Fibroblast of lung (primary cell): ENCODE measurements around the gene C2orf76. TPM values are rescaled to one million over a fixed set of nuclear protein-coding genes. Genes with fewer than 3 reads are reported as not detected.

Experiments used
- DNase-seq, 2 donors: peaks; one replicate each; pipeline versions ENCODE4 v3.0.0 to v3.0.0-alpha.2; 2010; ENCODE audit warnings: low read depth in 2 of 2
- H2AFZ ChIP-seq: 2 replicates; pipeline ENCODE4 v1.5.1; 2012; ENCODE audit warnings: low read length, control low read depth, inconsistent platforms
- H3K27ac ChIP-seq: 2 replicates; pipeline ENCODE4 v1.5.1; 2011; ENCODE audit warnings: low read length, control low read depth; ENCODE audit not compliant: insufficient read depth
- H3K27me3 ChIP-seq: 2 replicates; pipeline ENCODE4 v1.5.1; 2011; ENCODE audit warnings: mild to moderate bottlenecking, low read length; ENCODE audit not compliant: control insufficient read depth, insufficient read depth
- H3K36me3 ChIP-seq: 2 replicates; pipeline ENCODE4 v1.5.1; 2011; ENCODE audit warnings: low read length; ENCODE audit not compliant: control insufficient read depth, insufficient read depth
- H3K4me1 ChIP-seq: 2 replicates; pipeline ENCODE4 v1.5.1; 2011; ENCODE audit warnings: low read length; ENCODE audit not compliant: control insufficient read depth, insufficient read depth; ENCODE audit errors: extremely low read depth
- H3K4me2 ChIP-seq: 2 replicates; pipeline ENCODE4 v1.5.1; 2011; ENCODE audit warnings: low read length, control low read depth; ENCODE audit not compliant: insufficient read depth; ENCODE audit errors: extremely low read depth
- H3K4me3 ChIP-seq, 4 experiments: fragments of 200-600 bp in 1 of 4; sonication (generic) in 1 of 4; replicated peaks in 1 of 4; 2 replicates each; pipeline ENCODE4 v1.5.1; 2011 to 2016; ENCODE audit warnings: low read length in 4 of 4, low read depth in 3 of 4, mild to moderate bottlenecking in 3 of 4, control low read depth in 2 of 4, inconsistent platforms in 1 of 4, mixed read lengths in 1 of 4; ENCODE audit not compliant: insufficient read depth in 1 of 4; ENCODE audit errors: control extremely low read depth in 1 of 4
- H3K79me2 ChIP-seq: 2 replicates; pipeline ENCODE4 v1.5.1; 2012; ENCODE audit warnings: mild to moderate bottlenecking, low read length, inconsistent platforms; ENCODE audit not compliant: control insufficient read depth, insufficient read depth
- H3K9ac ChIP-seq: 2 replicates; pipeline ENCODE4 v1.5.1; 2011; ENCODE audit warnings: mild to moderate bottlenecking, low read length, control low read depth; ENCODE audit not compliant: insufficient read depth
- H3K9me3 ChIP-seq: 2 replicates; pipeline ENCODE4 v1.5.1; 2012; ENCODE audit warnings: low read depth, low read length; ENCODE audit not compliant: control insufficient read depth, insufficient read depth
- H4K20me1 ChIP-seq: 2 replicates; pipeline ENCODE4 v1.5.1; 2011; ENCODE audit warnings: low read length; ENCODE audit not compliant: control insufficient read depth, insufficient read depth; ENCODE audit errors: extremely low read depth
- EZH2 ChIP-seq: IDR thresholded peaks from 2 replicates; pipeline ENCODE4 v1.5.1; 2012; ENCODE audit warnings: low read length, control low read depth, mild to moderate bottlenecking; ENCODE audit errors: missing control alignments
- polyA plus RNA-seq, 2 donors: library from polyadenylated mRNA; depleted of rRNA in 1 of 2; stranded (reverse) in 1 of 2; unstranded in 1 of 2; fragments of >200 nt; gene quantifications; 2 replicates each; pipeline ENCODE4 v1.2.1, GENCODE V29; 2011 to 2012; ENCODE audit warnings: missing spikeins in 1 of 2
- total RNA-seq: library from RNA; depleted of rRNA; stranded (reverse); fragments of >200 nt; gene quantifications from 2 replicates; pipeline ENCODE4 v1.2.1, GENCODE V29; 2014
- TF ChIP-seq, protein P1 (sequence below), 2 donors: IDR thresholded peaks in 1 of 2; conservative IDR thresholded peaks in 1 of 2; 1 replicate in 1 of 2; 2 replicates in 1 of 2; pipeline ENCODE4 v1.5.1; 2011 to 2012; ENCODE audit warnings: low read length in 2 of 2, control low read depth in 1 of 2, inconsistent platforms in 1 of 2, low read depth in 1 of 2, mild to moderate bottlenecking in 1 of 2

Gene C2orf76
- total and polyA plus RNA-seq, 2 donors (not counting 1 experiment from before 2014, with no cell fraction given), result 14.6 to 17.8 TPM

DNA sequence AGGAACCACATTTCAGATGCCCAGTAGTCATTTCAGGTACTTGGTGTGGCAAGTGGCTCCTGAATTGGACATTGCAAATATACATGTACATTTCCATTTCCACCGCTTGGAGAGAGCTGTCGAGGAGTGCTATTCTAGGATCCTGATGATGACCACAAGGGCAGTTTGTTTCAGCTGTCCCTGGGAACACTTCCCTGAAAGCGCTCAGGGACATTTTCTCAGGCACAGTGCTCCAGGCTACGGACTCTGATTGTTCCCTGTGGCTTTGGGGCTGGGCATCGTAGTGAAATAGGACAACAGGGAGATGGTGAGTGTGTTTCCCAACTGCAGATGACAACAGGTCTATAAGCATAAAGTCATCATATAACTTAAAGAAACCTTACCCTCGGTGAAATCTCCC, 3.2 kb upstream of the C2orf76 start:
- Histone ChIP-seq H3K36me3 (peaks cover 34% of the 10 kb centered on the region), H3K9ac (no peak overlapping the region), H4K20me1 (no peaks in the 10 kb centered on the region), H3K79me2 (peaks cover 32% of the 10 kb centered on the region), H3K9me3 (no peaks in the 10 kb centered on the region), H3K27me3 (no peaks in the 10 kb centered on the region), H3K4me2 (no peak overlapping the region), H3K4me3 (no peak overlapping the region), H2AFZ (no peak overlapping the region), H3K4me1 (peaks cover 7% of the 10 kb centered on the region), H3K27ac (no peak overlapping the region)
- TF ChIP-seq EZH2, result no peak
- TF ChIP-seq, protein P1, sequence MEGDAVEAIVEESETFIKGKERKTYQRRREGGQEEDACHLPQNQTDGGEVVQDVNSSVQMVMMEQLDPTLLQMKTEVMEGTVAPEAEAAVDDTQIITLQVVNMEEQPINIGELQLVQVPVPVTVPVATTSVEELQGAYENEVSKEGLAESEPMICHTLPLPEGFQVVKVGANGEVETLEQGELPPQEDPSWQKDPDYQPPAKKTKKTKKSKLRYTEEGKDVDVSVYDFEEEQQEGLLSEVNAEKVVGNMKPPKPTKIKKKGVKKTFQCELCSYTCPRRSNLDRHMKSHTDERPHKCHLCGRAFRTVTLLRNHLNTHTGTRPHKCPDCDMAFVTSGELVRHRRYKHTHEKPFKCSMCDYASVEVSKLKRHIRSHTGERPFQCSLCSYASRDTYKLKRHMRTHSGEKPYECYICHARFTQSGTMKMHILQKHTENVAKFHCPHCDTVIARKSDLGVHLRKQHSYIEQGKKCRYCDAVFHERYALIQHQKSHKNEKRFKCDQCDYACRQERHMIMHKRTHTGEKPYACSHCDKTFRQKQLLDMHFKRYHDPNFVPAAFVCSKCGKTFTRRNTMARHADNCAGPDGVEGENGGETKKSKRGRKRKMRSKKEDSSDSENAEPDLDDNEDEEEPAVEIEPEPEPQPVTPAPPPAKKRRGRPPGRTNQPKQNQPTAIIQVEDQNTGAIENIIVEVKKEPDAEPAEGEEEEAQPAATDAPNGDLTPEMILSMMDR (conservative IDR thresholded peaks at IDR 0.05 in 1 of 2, IDR thresholded peaks at IDR 0.05 in 1 of 2; ENCODE audit: low read depth in 1 of 2, low read length in 2 of 2), result no peak
- no peak for DNase-seq

DNA sequence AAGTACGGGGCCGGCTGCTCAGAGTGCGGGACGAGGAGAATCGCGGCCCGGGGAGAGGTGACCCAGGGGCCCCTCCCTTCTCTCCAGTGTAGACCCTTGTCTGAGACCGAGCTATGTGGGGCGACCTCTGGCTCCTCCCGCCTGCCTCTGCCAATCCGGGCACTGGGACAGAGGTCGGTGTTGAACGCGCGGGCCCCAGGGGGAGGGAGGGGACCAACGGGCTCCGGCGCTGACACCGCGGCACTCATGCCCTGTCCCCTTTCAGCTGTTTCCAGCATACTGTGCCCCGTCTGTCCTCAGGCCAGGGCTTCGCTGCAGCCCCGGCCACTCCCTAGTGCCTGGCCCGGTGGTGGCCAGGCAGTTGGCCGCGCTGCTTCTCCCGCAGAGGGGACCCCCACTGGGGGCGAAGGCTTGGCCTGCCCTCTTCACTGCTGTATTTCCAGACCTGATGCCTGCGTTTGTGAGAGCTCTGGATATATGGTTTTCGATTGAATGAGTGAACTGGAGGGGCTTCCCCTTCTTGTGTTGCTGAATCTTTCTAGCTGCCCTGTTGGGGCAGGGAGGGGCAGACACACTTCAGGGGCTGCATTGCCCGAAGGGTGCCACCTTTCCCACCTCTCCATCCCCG, 952 bp upstream of the C2orf76 start:
- Histone ChIP-seq H3K79me2 (peaks cover 32% of the 10 kb centered on the region), H3K36me3 (peaks cover 25% of the 10 kb centered on the region), H3K4me1 (peaks cover 7% of the 10 kb centered on the region), H4K20me1 (no peaks in the 10 kb centered on the region), H2AFZ (peak overlapping the region; percentile 91), H3K4me2 (peak overlapping the region; percentile 96), H3K9ac (peak overlapping the region; percentile 75), H3K27me3 (no peaks in the 10 kb centered on the region), H3K4me3 (peak overlapping the region; percentile 92 to 100 (median 94)), H3K9me3 (no peaks in the 10 kb centered on the region), H3K27ac (peak overlapping the region; percentile 64)
- DNase-seq, result peak; percentile 8 to 11
- TF ChIP-seq EZH2, result no peak

DNA sequence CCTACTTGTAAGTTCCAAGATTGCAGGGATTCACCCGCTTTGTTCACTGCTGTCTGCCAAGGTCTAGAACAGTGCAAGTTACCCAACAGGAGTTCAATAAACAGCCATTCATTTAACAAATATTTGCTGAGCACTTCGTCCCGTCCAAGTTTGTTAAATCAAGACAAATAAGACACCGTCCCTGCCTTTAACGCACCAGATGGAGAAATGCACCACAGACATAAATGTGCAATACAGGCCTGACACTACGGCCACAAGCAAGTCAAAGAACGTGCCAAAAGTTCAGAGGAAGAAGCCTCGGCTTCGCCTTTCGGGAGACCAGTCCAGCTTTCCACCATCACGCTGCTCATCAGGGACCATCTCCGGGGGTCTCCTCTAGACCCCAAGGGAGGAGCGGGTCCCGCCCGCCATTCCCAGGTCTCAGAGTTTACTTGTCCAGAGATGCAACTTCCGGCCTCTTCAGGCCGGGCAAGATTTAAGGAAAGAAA, 429 bp downstream of the C2orf76 start:
- DNase-seq, result peak; percentile 26 to 47
- TF ChIP-seq, protein P1 (conservative IDR thresholded peaks at IDR 0.05 in 1 of 2, IDR thresholded peaks at IDR 0.05 in 1 of 2; ENCODE audit: low read depth in 1 of 2, low read length in 2 of 2), result no peak
- no peak for TF ChIP-seq EZH2
- no peaks in the 10 kb centered on the region for H4K20me1 ChIP-seq
- peak overlapping the region; percentile 92 to 100 (median 94) for H3K4me3 ChIP-seq
- peak overlapping the region; percentile 80 for H3K4me2 ChIP-seq
- peaks cover 13% of the 10 kb centered on the region for H3K36me3 ChIP-seq
- no peaks in the 10 kb centered on the region for H3K27me3 ChIP-seq
- H3K79me2 ChIP-seq, result peaks cover 32% of the 10 kb centered on the region
- peak overlapping the region; percentile 64 for H3K27ac ChIP-seq
- H3K9me3 ChIP-seq, result no peaks in the 10 kb centered on the region
- H2AFZ ChIP-seq, result peak overlapping the region; percentile 22
- H3K9ac ChIP-seq, result peak overlapping the region; percentile 75
- H3K4me1 ChIP-seq, result peaks cover 7% of the 10 kb centered on the region
